DOHH2 (cell line): ENCODE results near the gene ERP27.

Experiments used
- CTCF ChIP-seq: fragments of 200-600 bp; sonication (generic); IDR thresholded peaks from one replicate; pipeline ENCODE4 v1.5.1; 2014; ENCODE audit warnings: antibody characterized with exemption, mild to moderate bottlenecking, low read depth, low read length; ENCODE audit not compliant: poor library complexity, severe bottlenecking
- EZH2phosphoT487 ChIP-seq: fragments of 200-600 bp; sonication (generic); IDR thresholded peaks from 2 replicates; pipeline ENCODE4 v1.6.1; 2017; ENCODE audit warnings: borderline replicate concordance, mild to moderate bottlenecking, antibody characterized with exemption, low read length, moderate library complexity, mixed read lengths

DNA sequence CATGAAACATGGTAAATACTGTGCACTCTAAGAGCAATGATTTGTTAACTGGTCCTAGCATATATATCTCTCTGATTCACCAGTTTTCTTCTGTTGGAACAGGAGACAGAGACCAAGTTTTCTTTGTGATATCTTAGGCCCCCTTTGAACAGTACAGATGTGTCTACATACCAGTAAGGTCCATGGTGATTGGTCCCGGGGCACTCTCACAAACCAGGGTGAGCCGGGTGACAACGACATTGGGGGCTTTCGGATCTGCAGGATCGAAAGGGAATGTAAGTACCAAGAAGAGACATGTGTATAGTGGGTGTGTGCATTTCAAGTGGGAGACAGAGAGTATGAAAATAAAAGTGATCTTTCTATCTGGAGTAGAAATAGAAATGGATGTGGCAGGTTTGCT lies 11.3 kb upstream of the ERP27 start:
- TF ChIP-seq CTCF = no peak
- no peak for TF ChIP-seq EZH2phosphoT487
